ENCODE results near the gene CXCL11.

CXCL11 gene

DNA sequence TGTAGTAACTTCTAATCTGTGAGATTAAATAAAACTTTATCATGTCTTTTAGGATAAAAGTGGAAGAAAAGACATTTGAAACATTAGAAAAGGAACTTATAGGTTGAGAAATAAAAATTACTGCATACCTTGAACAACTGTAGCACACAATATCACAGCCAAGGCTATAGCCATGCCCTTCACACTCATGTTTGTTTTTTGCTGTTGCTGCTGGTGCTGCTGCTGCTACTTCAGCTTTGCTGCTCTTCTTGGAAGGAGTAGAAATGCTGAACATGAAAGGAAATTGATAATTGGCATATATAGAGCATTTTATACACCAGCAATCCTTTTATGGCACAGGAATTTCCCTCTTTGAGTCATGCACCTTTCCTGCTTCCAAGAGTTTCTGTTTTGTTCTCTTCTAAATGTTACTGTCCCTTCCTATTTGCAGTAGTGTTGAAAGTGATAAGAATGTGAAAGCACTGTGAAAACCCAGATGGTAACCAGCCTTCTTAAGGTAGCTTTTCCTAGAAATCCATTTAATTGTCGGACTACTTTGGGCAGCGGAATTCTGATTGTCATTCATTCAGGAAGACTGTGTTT, at the start of gene CXCL11:
TSS of gene CXCL11 (minus strand) at position 272 of the 582 bp plus-strand sequence. CDS start at position 189, 83 bp downstream.
- H3K27ac ChIP-seq (ENCODE audit: low read depth, low read length): no peak within 1 kb of the TSS

GRCh38 chr4:76084542-76084941, 48.7 kb upstream of the CXCL11 start:
- H3K9me3 ChIP-seq (ENCODE audit: low read length): no peaks in the 10 kb centered on the region
- no peaks in the 10 kb centered on the region for H3K4me1 ChIP-seq (ENCODE audit: insufficient read depth, low read length)

More for the DNA sequence above, at the start of gene CXCL11:
- H3K4me3 ChIP-seq (ENCODE audit: low read depth in 1 of 2, low read length in 2 of 2): no peak within 1 kb of the TSS
- no peak within 1 kb of the TSS for H3K9ac ChIP-seq (ENCODE audit: low read length)
- H3K36me3 ChIP-seq (ENCODE audit: insufficient read depth, low read length): no peaks in the 10 kb centered on the region
- no peaks in the 10 kb centered on the region for H3K9me3 ChIP-seq (ENCODE audit: low read length)
- H3K4me1 ChIP-seq (ENCODE audit: insufficient read depth, low read length): no peaks in the 10 kb centered on the region
- H3K27me3 ChIP-seq (ENCODE audit: control insufficient read depth in 1 of 2, insufficient read depth in 2 of 2, low read length in 2 of 2): no peaks in the 10 kb centered on the region

DNA sequence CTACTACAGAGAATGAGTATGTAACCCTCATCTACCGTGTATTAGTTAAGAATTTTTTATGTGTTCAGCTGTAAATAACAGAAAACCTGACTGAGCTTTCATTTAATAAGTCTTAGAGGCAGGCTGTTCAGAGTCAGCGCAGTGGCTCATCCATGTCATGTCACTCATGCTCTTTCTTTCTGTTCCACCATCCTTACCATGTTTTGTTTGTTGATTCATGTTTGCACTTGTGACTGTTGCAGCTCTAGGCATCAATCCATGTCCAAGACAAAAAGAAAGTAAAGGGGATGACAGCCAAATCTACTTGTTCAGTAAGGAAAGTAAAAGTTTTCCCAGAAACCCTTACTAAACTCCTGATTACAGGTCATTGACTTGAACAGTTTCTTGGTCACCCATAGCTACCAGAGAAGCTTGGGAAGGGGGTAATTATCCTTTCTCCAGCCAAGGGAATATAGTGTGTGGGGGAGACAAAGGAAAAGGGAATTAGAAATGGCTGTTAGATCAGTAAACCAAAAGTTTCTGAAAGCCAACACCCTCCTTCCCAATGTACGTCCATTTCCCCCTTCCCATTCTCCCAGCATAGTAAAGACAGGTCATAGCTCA, 47.6 kb upstream of the CXCL11 start:
- Histone ChIP-seq H3K4me1 (ENCODE audit: insufficient read depth, low read length) (no peaks in the 10 kb centered on the region), H3K27ac (ENCODE audit: low read depth, low read length) (no peak overlapping the region), H3K36me3 (ENCODE audit: insufficient read depth, low read length) (no peaks in the 10 kb centered on the region), H3K9me3 (ENCODE audit: low read length) (no peaks in the 10 kb centered on the region), H3K27me3 (ENCODE audit: control insufficient read depth in 1 of 2, insufficient read depth in 2 of 2, low read length in 2 of 2) (no peaks in the 10 kb centered on the region), H3K9ac (ENCODE audit: low read length) (no peak overlapping the region), H3K4me3 (ENCODE audit: low read depth in 1 of 2, low read length in 2 of 2) (no peak overlapping the region)

More at GRCh38 chr4:76084542-76084941, 48.7 kb upstream of the CXCL11 start:
- Histone ChIP-seq H3K4me3 (ENCODE audit: low read depth in 1 of 2, low read length in 2 of 2) (no peak overlapping the region), H3K9ac (ENCODE audit: low read length) (no peak overlapping the region), H3K27ac (ENCODE audit: low read depth, low read length) (no peak overlapping the region), H3K36me3 (ENCODE audit: insufficient read depth, low read length) (no peaks in the 10 kb centered on the region), H3K27me3 (ENCODE audit: control insufficient read depth in 1 of 2, insufficient read depth in 2 of 2, low read length in 2 of 2) (no peaks in the 10 kb centered on the region)

- H3K4me1 ChIP-seq (ENCODE audit: insufficient read depth, low read length): peaks cover 5% of the 10 kb centered on the region
- H3K27me3 ChIP-seq (ENCODE audit: control insufficient read depth in 1 of 2, insufficient read depth in 2 of 2, low read length in 2 of 2): no peaks in the 10 kb centered on the region
- no peaks in the 10 kb centered on the region for H3K36me3 ChIP-seq (ENCODE audit: insufficient read depth, low read length)
- no peak overlapping the region for H3K9ac ChIP-seq (ENCODE audit: low read length)
- H3K27ac ChIP-seq (ENCODE audit: low read depth, low read length): no peak overlapping the region
- H3K4me3 ChIP-seq (ENCODE audit: low read depth in 1 of 2, low read length in 2 of 2): no peak overlapping the region
- H3K9me3 ChIP-seq (ENCODE audit: low read length): no peaks in the 10 kb centered on the region
Observed at GRCh38 chr4:76078033-76078613, 42.3 kb upstream of the CXCL11 start.

GRCh38 chr4:76074993-76075600, 39.2 kb upstream of the CXCL11 start:
- Histone ChIP-seq H3K4me1 (ENCODE audit: insufficient read depth, low read length) (peaks cover 9% of the 10 kb centered on the region), H3K4me3 (ENCODE audit: low read depth in 1 of 2, low read length in 2 of 2) (no peak overlapping the region), H3K27me3 (ENCODE audit: control insufficient read depth in 1 of 2, insufficient read depth in 2 of 2, low read length in 2 of 2) (no peaks in the 10 kb centered on the region), H3K9me3 (ENCODE audit: low read length) (no peaks in the 10 kb centered on the region), H3K9ac (ENCODE audit: low read length) (no peak overlapping the region), H3K27ac (ENCODE audit: low read depth, low read length) (no peak overlapping the region), H3K36me3 (ENCODE audit: insufficient read depth, low read length) (no peaks in the 10 kb centered on the region)

GRCh38 chr4:76074468-76074867, 38.6 kb upstream of the CXCL11 start, which contains the start of gene ART3:
Gene ART3 (plus strand): TSS chr4:76074709. CDS start chr4:76075890, 1,181 bp downstream.
- Histone ChIP-seq H3K9me3 (ENCODE audit: low read length) (no peaks in the 10 kb centered on the region), H3K27me3 (ENCODE audit: control insufficient read depth in 1 of 2, insufficient read depth in 2 of 2, low read length in 2 of 2) (no peaks in the 10 kb centered on the region), H3K4me1 (ENCODE audit: insufficient read depth, low read length) (peaks cover 9% of the 10 kb centered on the region), H3K9ac (ENCODE audit: low read length) (no peak within 1 kb of the TSS), H3K4me3 (ENCODE audit: low read depth in 1 of 2, low read length in 2 of 2) (no peak within 1 kb of the TSS), H3K27ac (ENCODE audit: low read depth, low read length) (no peak within 1 kb of the TSS), H3K36me3 (ENCODE audit: insufficient read depth, low read length) (no peaks in the 10 kb centered on the region)

- Histone ChIP-seq H3K36me3 (ENCODE audit: insufficient read depth, low read length) (no peaks in the 10 kb centered on the region), H3K9ac (ENCODE audit: low read length) (no peak overlapping the region), H3K4me3 (ENCODE audit: low read depth in 1 of 2, low read length in 2 of 2) (no peak overlapping the region), H3K4me1 (ENCODE audit: insufficient read depth, low read length) (peaks cover 9% of the 10 kb centered on the region), H3K27me3 (ENCODE audit: control insufficient read depth in 1 of 2, insufficient read depth in 2 of 2, low read length in 2 of 2) (no peaks in the 10 kb centered on the region), H3K9me3 (ENCODE audit: low read length) (no peaks in the 10 kb centered on the region), H3K27ac (ENCODE audit: low read depth, low read length) (no peak overlapping the region)
Observed at GRCh38 chr4:76072760-76073159, 36.9 kb upstream of the CXCL11 start.

GRCh38 chr4:76067652-76068286, 31.9 kb upstream of the CXCL11 start:
- no peaks in the 10 kb centered on the region for H3K9me3 ChIP-seq (ENCODE audit: low read length)
- peaks cover under 1% of the 10 kb centered on the region for H3K4me1 ChIP-seq (ENCODE audit: insufficient read depth, low read length)
- H3K27me3 ChIP-seq (ENCODE audit: control insufficient read depth in 1 of 2, insufficient read depth in 2 of 2, low read length in 2 of 2): no peaks in the 10 kb centered on the region
- H3K36me3 ChIP-seq (ENCODE audit: insufficient read depth, low read length): no peaks in the 10 kb centered on the region
- H3K4me3 ChIP-seq (ENCODE audit: low read depth in 1 of 2, low read length in 2 of 2): no peak overlapping the region
- no peak overlapping the region for H3K9ac ChIP-seq (ENCODE audit: low read length)
- no peak overlapping the region for H3K27ac ChIP-seq (ENCODE audit: low read depth, low read length)

GRCh38 chr4:76066546-76066945, 30.7 kb upstream of the CXCL11 start:
- H3K9me3 ChIP-seq (ENCODE audit: low read length): no peaks in the 10 kb centered on the region
- no peaks in the 10 kb centered on the region for H3K4me1 ChIP-seq (ENCODE audit: insufficient read depth, low read length)
- no peak overlapping the region for H3K4me3 ChIP-seq (ENCODE audit: low read depth in 1 of 2, low read length in 2 of 2)
- no peak overlapping the region for H3K9ac ChIP-seq (ENCODE audit: low read length)
- no peak overlapping the region for H3K27ac ChIP-seq (ENCODE audit: low read depth, low read length)
- H3K36me3 ChIP-seq (ENCODE audit: insufficient read depth, low read length): no peaks in the 10 kb centered on the region
- no peaks in the 10 kb centered on the region for H3K27me3 ChIP-seq (ENCODE audit: control insufficient read depth in 1 of 2, insufficient read depth in 2 of 2, low read length in 2 of 2)

GRCh38 chr4:76061982-76062381, 26.1 kb upstream of the CXCL11 start:
- H3K36me3 ChIP-seq (ENCODE audit: insufficient read depth, low read length): no peaks in the 10 kb centered on the region
- H3K9ac ChIP-seq (ENCODE audit: low read length): no peak overlapping the region
- H3K4me1 ChIP-seq (ENCODE audit: insufficient read depth, low read length): no peaks in the 10 kb centered on the region
- no peak overlapping the region for H3K27ac ChIP-seq (ENCODE audit: low read depth, low read length)
- no peak overlapping the region for H3K4me3 ChIP-seq (ENCODE audit: low read depth in 1 of 2, low read length in 2 of 2)
- no peaks in the 10 kb centered on the region for H3K27me3 ChIP-seq (ENCODE audit: control insufficient read depth in 1 of 2, insufficient read depth in 2 of 2, low read length in 2 of 2)
- no peaks in the 10 kb centered on the region for H3K9me3 ChIP-seq (ENCODE audit: low read length)

GRCh38 chr4:76061421-76061820, 25.6 kb upstream of the CXCL11 start:
- H3K27me3 ChIP-seq (ENCODE audit: control insufficient read depth in 1 of 2, insufficient read depth in 2 of 2, low read length in 2 of 2): no peaks in the 10 kb centered on the region
- no peak overlapping the region for H3K4me3 ChIP-seq (ENCODE audit: low read depth in 1 of 2, low read length in 2 of 2)
- no peaks in the 10 kb centered on the region for H3K36me3 ChIP-seq (ENCODE audit: insufficient read depth, low read length)
- H3K9ac ChIP-seq (ENCODE audit: low read length): no peak overlapping the region
- no peaks in the 10 kb centered on the region for H3K4me1 ChIP-seq (ENCODE audit: insufficient read depth, low read length)
- no peak overlapping the region for H3K27ac ChIP-seq (ENCODE audit: low read depth, low read length)
- no peaks in the 10 kb centered on the region for H3K9me3 ChIP-seq (ENCODE audit: low read length)

All from muscle layer of colon (tissue), 2 donors.